HepG2 (cell line): ENCODE measurements around the gene PAPPA. TPM values are rescaled to one million over a fixed set of nuclear protein-coding genes. Genes with fewer than 3 reads are reported as not detected.

ENCODE experiments used
- ATRX ChIP-seq: sonication (generic); formaldehyde crosslinking; IDR thresholded peaks from 2 replicates; pipeline ENCODE4 v1.4.0; 2020; ENCODE audit warnings: missing genetic modification reagents, borderline replicate concordance
- CAMTA2 ChIP-seq: sonication (generic); formaldehyde crosslinking; IDR thresholded peaks from 2 replicates; pipeline ENCODE4 v1.4.0; 2020; ENCODE audit warnings: mild to moderate bottlenecking, missing genetic modification reagents, borderline replicate concordance
- CHCHD3 ChIP-seq: sonication (generic); formaldehyde crosslinking; IDR thresholded peaks from 2 replicates; pipeline ENCODE4 v1.8.0; 2022; ENCODE audit warnings: mild to moderate bottlenecking, missing genetic modification reagents, moderate library complexity
- ELF3 ChIP-seq: IDR thresholded peaks from 2 replicates; pipeline ENCODE4 v1.6.1; 2016; ENCODE audit warnings: missing genetic modification reagents, missing compliant biosample characterization
- FOSL2 ChIP-seq: sonication (generic); formaldehyde crosslinking; IDR thresholded peaks from 2 replicates; pipeline ENCODE4 v1.4.0; 2020; ENCODE audit warnings: missing genetic modification reagents
- IRF2 ChIP-seq: IDR thresholded peaks from 2 replicates; pipeline ENCODE4 v1.6.1; 2018; ENCODE audit warnings: missing genetic modification reagents, missing compliant biosample characterization
- MEIS2 ChIP-seq: sonication (generic); formaldehyde crosslinking; IDR thresholded peaks from 2 replicates; pipeline ENCODE4 v1.9.0; 2021; ENCODE audit warnings: mild to moderate bottlenecking, missing genetic modification reagents
- NFATC3 ChIP-seq: sonication (generic); formaldehyde crosslinking; IDR thresholded peaks from 2 replicates; pipeline ENCODE4 v1.5.1; 2020; ENCODE audit warnings: mild to moderate bottlenecking, missing genetic modification reagents
- TARDBP ChIP-seq: sonication (generic); formaldehyde crosslinking; IDR thresholded peaks from 2 replicates; pipeline ENCODE4 v1.8.0; 2022; ENCODE audit warnings: mild to moderate bottlenecking, missing genetic modification reagents
- YEATS4 ChIP-seq: sonication (generic); formaldehyde crosslinking; IDR thresholded peaks from 2 replicates; pipeline ENCODE4 v1.4.0; 2020; ENCODE audit warnings: missing genetic modification reagents, borderline replicate concordance
- ZBTB1 ChIP-seq: sonication (generic); formaldehyde crosslinking; IDR thresholded peaks from 2 replicates; pipeline ENCODE4 v1.4.0; 2020; ENCODE audit warnings: missing genetic modification reagents, borderline replicate concordance
- ZMYM3 ChIP-seq: sonication (generic); formaldehyde crosslinking; IDR thresholded peaks from 2 replicates; pipeline ENCODE4 v1.5.1; 2020; ENCODE audit warnings: mild to moderate bottlenecking, missing genetic modification reagents
- ZNF337 ChIP-seq: sonication (generic); formaldehyde crosslinking; IDR thresholded peaks from 2 replicates; pipeline ENCODE4 v1.5.1; 2020; ENCODE audit warnings: missing genetic modification reagents, low read depth, mild to moderate bottlenecking, borderline replicate concordance
- ZNF343 ChIP-seq: sonication (generic); formaldehyde crosslinking; IDR thresholded peaks from 2 replicates; pipeline ENCODE4 v1.4.0; 2020; ENCODE audit warnings: mild to moderate bottlenecking, missing genetic modification reagents
- ZNF672 ChIP-seq: sonication (generic); formaldehyde crosslinking; IDR thresholded peaks from 2 replicates; pipeline ENCODE4 v1.8.1; 2022; ENCODE audit warnings: missing genetic modification reagents
- ZSCAN22 ChIP-seq: sonication (generic); formaldehyde crosslinking; IDR thresholded peaks from 2 replicates; pipeline ENCODE4 v1.4.0; 2020; ENCODE audit warnings: mild to moderate bottlenecking, missing genetic modification reagents
- polyA plus RNA-seq, 8 experiments: library from polyadenylated mRNA; depleted of rRNA in 3 of 8; stranded (reverse) in 7 of 8; unstranded in 1 of 8; fragments of >200 nt; fragmentation: Illumina TruSeq in 4 of 8; extraction: Trizol in 4 of 8; gene quantifications; 2 replicates each; pipeline versions ENCODE4 v1.2.1 to v1.2.3, GENCODE V29; 2011 to 2016; ENCODE audit warnings: low read depth in 4 of 8, missing spikeins in 1 of 8, mixed read lengths in 1 of 8; ENCODE audit not compliant: insufficient read depth in 1 of 8
- total RNA-seq, 5 experiments: library from RNA; depleted of rRNA; stranded (reverse); fragments of >200 nt; fragmentation: Illumina TruSeq; extraction: Trizol; gene quantifications; 2 replicates each; pipeline ENCODE4 v1.2.3, GENCODE V29; 2016; ENCODE audit warnings: low read depth in 1 of 5
- TF ChIP-seq, protein P1 (sequence below), 2 experiments: sonication (generic) in 1 of 2; formaldehyde crosslinking in 1 of 2; IDR thresholded peaks; 2 replicates each; pipeline versions ENCODE4 v1.6.1 to v1.9.0; 2014 to 2022; ENCODE audit warnings: antibody characterized with exemption in 1 of 2, borderline replicate concordance in 1 of 2, inconsistent platforms in 1 of 2, low read depth in 1 of 2, missing genetic modification reagents in 1 of 2
- TF ChIP-seq, protein P2 (sequence below): sonication (generic); formaldehyde crosslinking; IDR thresholded peaks from 2 replicates; pipeline ENCODE4 v1.5.0; 2020; ENCODE audit warnings: mild to moderate bottlenecking, missing genetic modification reagents, borderline replicate concordance
- TF ChIP-seq, protein P3 (sequence below): sonication (generic); formaldehyde crosslinking; IDR thresholded peaks from 2 replicates; pipeline ENCODE4 v1.4.0; 2020; ENCODE audit warnings: missing genetic modification reagents

PAPPA gene
- total and polyA plus RNA-seq, 2 of the 13 experiments (the other 11 are each of a cell fraction or from before 2014, with no cell fraction given), result 0.09 to 0.11 TPM

DNA sequence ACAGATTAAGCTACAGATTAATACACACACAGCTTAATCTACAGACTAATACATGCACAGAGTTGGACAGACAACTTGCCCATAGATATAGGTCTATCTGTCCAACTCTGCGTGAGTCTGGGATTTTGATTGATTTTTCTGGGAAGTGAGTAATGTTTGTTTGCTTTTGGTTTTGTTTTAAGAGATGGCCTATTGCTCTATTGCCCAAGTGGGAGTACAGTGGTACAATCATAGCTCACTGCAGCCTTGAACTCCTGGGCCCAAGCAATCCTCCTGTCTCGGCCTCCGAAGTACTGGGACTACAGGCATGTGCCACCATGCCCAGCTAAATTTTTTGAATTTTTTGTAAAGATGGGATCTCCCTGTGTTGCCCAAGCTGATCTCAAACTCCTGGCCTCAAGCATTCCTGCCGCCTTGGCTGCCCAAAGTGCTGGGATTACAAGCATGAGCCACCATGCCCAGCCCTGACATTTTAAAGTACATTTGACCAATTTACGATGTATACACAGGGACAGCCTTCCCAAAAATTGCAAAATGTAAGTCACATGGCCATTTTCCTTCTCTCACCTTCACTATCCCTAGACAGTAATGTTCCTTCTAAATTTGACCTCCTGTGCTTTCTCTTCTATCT is 50.8 kb downstream of the PAPPA start (continued):
- TF ChIP-seq, protein P1, sequence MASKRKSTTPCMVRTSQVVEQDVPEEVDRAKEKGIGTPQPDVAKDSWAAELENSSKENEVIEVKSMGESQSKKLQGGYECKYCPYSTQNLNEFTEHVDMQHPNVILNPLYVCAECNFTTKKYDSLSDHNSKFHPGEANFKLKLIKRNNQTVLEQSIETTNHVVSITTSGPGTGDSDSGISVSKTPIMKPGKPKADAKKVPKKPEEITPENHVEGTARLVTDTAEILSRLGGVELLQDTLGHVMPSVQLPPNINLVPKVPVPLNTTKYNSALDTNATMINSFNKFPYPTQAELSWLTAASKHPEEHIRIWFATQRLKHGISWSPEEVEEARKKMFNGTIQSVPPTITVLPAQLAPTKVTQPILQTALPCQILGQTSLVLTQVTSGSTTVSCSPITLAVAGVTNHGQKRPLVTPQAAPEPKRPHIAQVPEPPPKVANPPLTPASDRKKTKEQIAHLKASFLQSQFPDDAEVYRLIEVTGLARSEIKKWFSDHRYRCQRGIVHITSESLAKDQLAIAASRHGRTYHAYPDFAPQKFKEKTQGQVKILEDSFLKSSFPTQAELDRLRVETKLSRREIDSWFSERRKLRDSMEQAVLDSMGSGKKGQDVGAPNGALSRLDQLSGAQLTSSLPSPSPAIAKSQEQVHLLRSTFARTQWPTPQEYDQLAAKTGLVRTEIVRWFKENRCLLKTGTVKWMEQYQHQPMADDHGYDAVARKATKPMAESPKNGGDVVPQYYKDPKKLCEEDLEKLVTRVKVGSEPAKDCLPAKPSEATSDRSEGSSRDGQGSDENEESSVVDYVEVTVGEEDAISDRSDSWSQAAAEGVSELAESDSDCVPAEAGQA (IDR thresholded peaks at IDR 0.05; ENCODE audit: low read depth), result no peak
- TF ChIP-seq, protein P1 (CRISPR knock-in tag; IDR thresholded peaks at IDR 0.05; ENCODE audit: borderline replicate concordance), result no peak
- TF ChIP-seq, protein P2, sequence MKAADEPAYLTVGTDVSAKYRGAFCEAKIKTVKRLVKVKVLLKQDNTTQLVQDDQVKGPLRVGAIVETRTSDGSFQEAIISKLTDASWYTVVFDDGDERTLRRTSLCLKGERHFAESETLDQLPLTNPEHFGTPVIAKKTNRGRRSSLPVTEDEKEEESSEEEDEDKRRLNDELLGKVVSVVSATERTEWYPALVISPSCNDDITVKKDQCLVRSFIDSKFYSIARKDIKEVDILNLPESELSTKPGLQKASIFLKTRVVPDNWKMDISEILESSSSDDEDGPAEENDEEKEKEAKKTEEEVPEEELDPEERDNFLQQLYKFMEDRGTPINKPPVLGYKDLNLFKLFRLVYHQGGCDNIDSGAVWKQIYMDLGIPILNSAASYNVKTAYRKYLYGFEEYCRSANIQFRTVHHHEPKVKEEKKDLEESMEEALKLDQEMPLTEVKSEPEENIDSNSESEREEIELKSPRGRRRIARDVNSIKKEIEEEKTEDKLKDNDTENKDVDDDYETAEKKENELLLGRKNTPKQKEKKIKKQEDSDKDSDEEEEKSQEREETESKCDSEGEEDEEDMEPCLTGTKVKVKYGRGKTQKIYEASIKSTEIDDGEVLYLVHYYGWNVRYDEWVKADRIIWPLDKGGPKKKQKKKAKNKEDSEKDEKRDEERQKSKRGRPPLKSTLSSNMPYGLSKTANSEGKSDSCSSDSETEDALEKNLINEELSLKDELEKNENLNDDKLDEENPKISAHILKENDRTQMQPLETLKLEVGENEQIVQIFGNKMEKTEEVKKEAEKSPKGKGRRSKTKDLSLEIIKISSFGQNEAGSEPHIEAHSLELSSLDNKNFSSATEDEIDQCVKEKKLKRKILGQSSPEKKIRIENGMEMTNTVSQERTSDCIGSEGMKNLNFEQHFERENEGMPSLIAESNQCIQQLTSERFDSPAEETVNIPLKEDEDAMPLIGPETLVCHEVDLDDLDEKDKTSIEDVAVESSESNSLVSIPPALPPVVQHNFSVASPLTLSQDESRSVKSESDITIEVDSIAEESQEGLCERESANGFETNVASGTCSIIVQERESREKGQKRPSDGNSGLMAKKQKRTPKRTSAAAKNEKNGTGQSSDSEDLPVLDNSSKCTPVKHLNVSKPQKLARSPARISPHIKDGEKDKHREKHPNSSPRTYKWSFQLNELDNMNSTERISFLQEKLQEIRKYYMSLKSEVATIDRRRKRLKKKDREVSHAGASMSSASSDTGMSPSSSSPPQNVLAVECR (CRISPR knock-in tag), result no peak
- TF ChIP-seq FOSL2 (CRISPR knock-in tag) (peak; percentile 90), CAMTA2 (no peak), ZBTB1 (CRISPR knock-in tag) (no peak), IRF2 (CRISPR knock-in tag) (peak; percentile 60; the same call in 1 of the 2 replicates), CHCHD3 (CRISPR knock-in tag) (no peak), YEATS4 (no peak), ELF3 (0 out of 2 replicates have a peak, but pooled peaks have one; percentile 18), ATRX (CRISPR knock-in tag) (no peak), ZNF672 (CRISPR knock-in tag) (no peak), ZSCAN22 (no peak), ZNF343 (CRISPR knock-in tag) (no peak), NFATC3 (no peak), ZNF337 (no peak), ZMYM3 (CRISPR knock-in tag) (peak; percentile 97), TARDBP (CRISPR knock-in tag) (peak; percentile 21; the same call in 1 of the 2 replicates), MEIS2 (no peak)
- TF ChIP-seq, protein P3, sequence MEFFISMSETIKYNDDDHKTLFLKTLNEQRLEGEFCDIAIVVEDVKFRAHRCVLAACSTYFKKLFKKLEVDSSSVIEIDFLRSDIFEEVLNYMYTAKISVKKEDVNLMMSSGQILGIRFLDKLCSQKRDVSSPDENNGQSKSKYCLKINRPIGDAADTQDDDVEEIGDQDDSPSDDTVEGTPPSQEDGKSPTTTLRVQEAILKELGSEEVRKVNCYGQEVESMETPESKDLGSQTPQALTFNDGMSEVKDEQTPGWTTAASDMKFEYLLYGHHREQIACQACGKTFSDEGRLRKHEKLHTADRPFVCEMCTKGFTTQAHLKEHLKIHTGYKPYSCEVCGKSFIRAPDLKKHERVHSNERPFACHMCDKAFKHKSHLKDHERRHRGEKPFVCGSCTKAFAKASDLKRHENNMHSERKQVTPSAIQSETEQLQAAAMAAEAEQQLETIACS (CRISPR knock-in tag), result no peak
